Stimulated activated naive CD8-positive, alpha-beta T cell treated with anti-CD3 and anti-CD28 coated beads, Interleukin-15, amount 100 ng/mL, for 72 hours (primary cell): Measurements from ENCODE around the gene FPR1.
A peak's percentile ranks its signal among the peaks of the same experiment; 100 is the strongest.

Experiments
- ATAC-seq: fragments of 150-1000 bp; cut with Tn5 transposase; 2 replicates; pipeline ENCODE4 v1.10.0; 2021; ENCODE audit warnings: mild to moderate bottlenecking, moderate library complexity
- DNase-seq, 2 donors: peaks; one replicate each; pipeline ENCODE4 v3.0.0; 2021 to 2022
- H3K27ac Mint-ChIP-seq, 2 donors: one replicate each; pipeline ENCODE4 v1.8.0; 2022; ENCODE audit warnings: mild to moderate bottlenecking in 2 of 2, mixed read lengths in 2 of 2, moderate library complexity in 2 of 2
- H3K27me3 Mint-ChIP-seq: one replicate; pipeline ENCODE4 v1.8.0; 2022; ENCODE audit warnings: mixed read lengths
- H3K4me1 Mint-ChIP-seq: one replicate; pipeline ENCODE4 v1.8.0; 2022; ENCODE audit warnings: mild to moderate bottlenecking, mixed read lengths
- H3K4me3 Mint-ChIP-seq, 2 donors: one replicate each; pipeline ENCODE4 v1.8.0; 2022; ENCODE audit warnings: mild to moderate bottlenecking in 2 of 2, mixed read lengths in 2 of 2, moderate library complexity in 1 of 2
- H3K9me3 Mint-ChIP-seq, 2 donors: one replicate each; pipeline ENCODE4 v1.8.0; 2022; ENCODE audit warnings: mixed read lengths in 2 of 2

The FPR1 gene

DNA sequence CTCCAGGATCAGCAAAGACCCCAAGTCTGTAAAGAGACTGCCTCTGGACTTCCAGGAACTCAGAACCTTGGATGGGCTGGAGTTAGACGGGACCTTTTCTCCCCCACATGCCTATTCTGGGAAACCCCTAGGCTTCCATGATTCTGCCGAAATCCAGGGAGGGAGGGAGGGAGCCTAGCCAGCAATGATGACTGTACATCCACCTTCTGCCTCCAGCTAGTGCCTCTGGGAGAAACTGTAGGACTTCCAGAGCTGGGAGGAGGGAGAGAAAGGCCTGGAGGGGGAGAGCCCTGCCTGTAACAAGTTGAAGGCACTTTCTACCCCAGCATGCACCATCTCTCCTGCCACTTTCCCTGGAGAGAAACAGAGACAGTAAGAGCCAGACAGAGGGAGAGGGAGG, 21.9 kb downstream of the FPR1 start:
- no peaks in the 10 kb centered on the region for H3K4me1 Mint-ChIP-seq
- peaks cover 15 to 29% of the 10 kb centered on the region in 2 donors for H3K9me3 Mint-ChIP-seq
- H3K4me3 Mint-ChIP-seq = no peak overlapping the region
- H3K27ac Mint-ChIP-seq = no peak overlapping the region
- ATAC-seq = no peak
- no peak for DNase-seq
- peaks cover 52% of the 10 kb centered on the region for H3K27me3 Mint-ChIP-seq

DNA sequence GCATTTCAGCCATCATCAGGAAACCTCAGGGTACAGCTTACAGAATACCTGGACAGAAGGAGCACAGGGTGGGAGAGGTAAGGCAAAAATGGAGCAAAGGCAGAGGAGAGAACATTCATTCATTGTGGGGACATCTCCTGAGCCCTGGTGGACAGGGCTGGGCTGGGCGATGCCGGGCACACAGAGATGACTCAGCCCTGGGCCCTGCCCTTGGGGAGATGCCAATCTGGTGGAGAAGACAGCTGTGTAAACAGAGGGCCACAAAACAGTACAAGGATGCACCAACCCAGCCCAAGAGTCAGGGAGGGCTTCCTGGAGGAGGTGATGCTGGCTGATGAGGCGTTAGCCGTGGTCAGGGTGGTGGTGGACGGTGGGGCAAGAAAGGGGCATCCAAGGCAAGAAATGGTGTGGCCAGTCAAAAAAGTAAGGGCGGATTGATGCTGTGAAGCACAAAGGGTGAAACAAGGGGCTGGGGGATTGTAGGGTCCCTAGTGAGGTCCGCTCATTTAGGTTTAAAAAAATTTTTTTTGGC, 24.3 kb downstream of the FPR1 start:
- Mint-ChIP-seq H3K4me1 (no peaks in the 10 kb centered on the region), H3K9me3 (peaks cover 15 to 26% of the 10 kb centered on the region in 2 donors), H3K4me3 (no peak overlapping the region), H3K27me3 (peaks cover 71% of the 10 kb centered on the region), H3K27ac (no peak overlapping the region)
- DNase-seq = no peak
- no peak for ATAC-seq

DNA sequence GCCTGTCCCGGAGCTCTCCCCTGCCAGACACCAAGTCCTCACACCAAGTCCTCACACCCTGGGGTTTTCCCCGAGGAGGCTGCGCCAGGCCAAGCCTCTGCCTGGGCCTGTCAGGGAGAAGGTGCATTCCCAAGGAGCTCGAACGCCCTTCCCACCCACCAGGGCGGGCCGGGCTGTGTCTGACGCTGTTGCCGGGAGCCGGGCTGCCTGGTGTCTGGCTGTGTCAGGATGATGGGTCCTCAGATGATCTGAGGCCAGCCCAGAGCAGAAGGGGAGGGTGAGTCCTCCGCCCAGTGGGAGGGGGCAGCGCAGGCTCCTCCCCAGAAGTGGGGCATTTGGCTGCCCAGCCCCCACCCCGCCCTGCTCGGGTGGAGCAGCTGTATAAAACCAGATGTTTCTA, 25.6 kb downstream of the FPR1 start:
- peaks cover 10 to 13% of the 10 kb centered on the region in 2 donors for H3K9me3 Mint-ChIP-seq
- H3K27ac Mint-ChIP-seq = peak overlapping the region in 1 of 2 donors; percentile 15
- no peaks in the 10 kb centered on the region for H3K4me1 Mint-ChIP-seq
- ATAC-seq (no peak), DNase-seq (no peak)
- H3K4me3 Mint-ChIP-seq = no peak overlapping the region
- peaks cover 65% of the 10 kb centered on the region for H3K27me3 Mint-ChIP-seq

DNA sequence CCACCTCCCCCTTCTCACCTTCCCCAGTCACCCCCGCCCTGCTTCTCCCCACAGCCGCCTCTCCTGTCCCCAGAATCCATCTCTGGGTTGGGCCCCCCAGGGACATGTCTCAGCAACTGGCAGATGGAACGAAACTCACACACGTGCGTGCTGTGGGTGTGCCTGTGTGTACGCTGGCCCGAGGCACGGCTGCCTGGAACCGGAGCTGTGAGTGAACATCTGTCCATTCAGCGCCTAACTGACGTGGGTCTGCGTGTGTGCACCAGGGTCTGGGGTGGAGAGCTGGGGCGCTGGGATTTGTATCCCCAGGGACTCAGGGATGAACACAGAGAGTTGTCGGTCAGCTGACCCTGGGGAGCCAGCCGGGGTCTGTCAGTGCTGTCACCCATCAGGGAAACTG, 27.1 kb downstream of the FPR1 start:
- no peak for DNase-seq
- no peak overlapping the region for H3K27ac Mint-ChIP-seq
- H3K4me3 Mint-ChIP-seq = no peak overlapping the region
- peaks cover 5% of the 10 kb centered on the region for H3K4me1 Mint-ChIP-seq
- H3K9me3 Mint-ChIP-seq = peaks cover 0 to 5% of the 10 kb centered on the region in 2 donors
- peaks cover 80% of the 10 kb centered on the region for H3K27me3 Mint-ChIP-seq
- ATAC-seq = no peak

DNA sequence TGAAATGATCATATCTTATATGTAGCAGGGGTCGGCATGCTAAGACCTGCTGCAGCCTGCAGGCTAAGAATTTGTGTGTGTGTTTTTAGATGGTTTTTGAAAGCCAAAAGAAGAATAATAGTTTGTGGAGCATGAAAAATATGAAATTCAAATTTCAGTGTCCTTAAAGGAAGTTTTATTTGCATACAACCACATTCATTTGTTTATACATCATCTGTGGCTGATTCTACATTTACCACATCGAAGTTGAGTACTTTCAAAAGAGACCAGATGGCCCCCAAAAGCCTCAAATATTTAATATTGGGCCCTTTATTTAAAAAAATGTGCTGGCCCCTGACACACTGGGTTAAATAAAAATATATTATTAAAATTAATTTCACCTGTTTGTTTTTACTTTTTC, 29.2 kb downstream of the FPR1 start:
- Mint-ChIP-seq H3K4me3 (no peak overlapping the region), H3K27me3 (peaks cover 80% of the 10 kb centered on the region), H3K4me1 (peaks cover 5% of the 10 kb centered on the region), H3K9me3 (no peaks in the 10 kb centered on the region), H3K27ac (no peak overlapping the region)
- DNase-seq (no peak), ATAC-seq (no peak)

DNA sequence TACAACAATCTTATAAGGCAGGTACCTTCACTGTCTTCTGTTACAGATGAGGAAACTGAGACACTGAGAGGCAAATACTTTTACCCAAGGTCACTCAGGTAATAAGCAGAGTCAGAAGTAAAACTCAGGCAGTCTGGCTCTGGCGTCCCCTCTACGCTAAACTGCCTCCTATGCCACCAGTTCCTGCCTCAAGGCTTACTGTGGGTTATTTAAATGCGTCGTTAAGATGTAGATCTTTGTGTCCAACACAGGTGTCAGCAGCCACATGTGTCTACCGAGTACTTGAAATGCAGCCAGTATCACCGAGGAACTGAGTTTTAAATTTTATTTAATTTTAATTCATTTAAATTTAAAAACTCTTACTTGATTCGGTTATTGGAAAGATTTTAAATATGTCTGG, 29.8 kb downstream of the FPR1 start:
- H3K27ac Mint-ChIP-seq = no peak overlapping the region
- ATAC-seq (no peak), DNase-seq (no peak)
- H3K9me3 Mint-ChIP-seq = no peaks in the 10 kb centered on the region
- H3K27me3 Mint-ChIP-seq = peaks cover 76% of the 10 kb centered on the region
- no peak overlapping the region for H3K4me3 Mint-ChIP-seq
- peaks cover 5% of the 10 kb centered on the region for H3K4me1 Mint-ChIP-seq

DNA sequence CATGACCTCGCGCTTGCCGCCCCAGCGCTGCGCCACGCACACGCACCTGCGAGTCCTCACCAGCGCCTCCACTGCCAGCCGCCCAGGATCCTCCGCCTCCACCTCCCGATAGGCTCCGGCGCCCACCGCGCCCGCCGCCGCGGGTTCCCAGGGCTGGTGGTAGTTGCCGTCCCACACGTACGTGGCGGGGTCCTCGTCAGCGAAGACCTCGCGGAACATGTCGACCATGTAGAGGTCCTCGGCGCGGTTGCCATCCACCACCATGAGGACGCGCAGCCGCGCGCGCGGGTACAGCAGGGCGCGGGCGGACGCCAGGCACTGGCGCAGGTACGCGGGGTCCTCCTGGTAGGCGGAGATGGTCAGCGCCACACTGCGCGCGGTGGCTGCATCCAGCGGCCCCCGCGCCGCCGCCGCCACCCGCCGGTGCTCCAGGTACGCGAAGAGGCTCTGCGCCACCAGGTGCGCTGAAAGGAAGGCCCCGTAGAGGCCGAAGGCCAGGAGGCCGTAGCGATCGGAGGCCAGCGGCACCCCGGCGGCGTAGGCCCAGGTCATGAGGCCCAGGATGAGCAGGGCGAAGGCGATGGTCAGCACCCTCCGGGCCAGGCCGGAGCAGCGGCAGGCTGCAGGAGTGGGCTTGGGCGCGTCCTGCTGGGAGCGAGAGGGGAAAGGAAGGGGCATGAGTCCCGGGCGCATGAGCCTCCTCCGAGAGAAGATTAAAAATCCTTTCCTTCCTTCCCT, 32.3 kb downstream of the FPR1 start:
- Mint-ChIP-seq H3K9me3 (peaks cover 0 to 13% of the 10 kb centered on the region in 2 donors), H3K27me3 (peaks cover 67% of the 10 kb centered on the region), H3K4me3 (no peak overlapping the region), H3K27ac (no peak overlapping the region), H3K4me1 (peaks cover 5% of the 10 kb centered on the region)
- DNase-seq = no peak
- no peak for ATAC-seq

DNA sequence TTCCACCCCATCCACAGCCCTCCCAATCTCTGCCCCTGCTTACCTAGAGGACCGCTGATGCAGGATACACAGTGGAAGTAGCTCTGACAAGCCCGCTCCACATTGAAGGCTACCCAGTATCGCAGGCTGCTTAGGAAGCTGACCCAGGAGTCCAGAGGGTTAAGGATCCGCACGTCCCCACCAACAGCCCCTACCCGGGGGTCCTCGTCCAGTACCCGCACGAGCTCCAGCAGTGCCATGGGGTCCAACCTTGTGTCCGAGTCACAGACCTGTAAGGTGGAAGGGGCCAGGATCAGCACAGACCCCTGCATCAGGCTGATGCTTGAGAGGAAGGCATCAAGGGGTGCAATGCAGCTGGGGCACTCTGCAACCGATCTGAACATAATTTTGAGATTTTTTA, 34.8 kb downstream of the FPR1 start:
- DNase-seq = no peak
- Mint-ChIP-seq H3K4me1 (peaks cover 5% of the 10 kb centered on the region), H3K27ac (no peak overlapping the region), H3K4me3 (no peak overlapping the region), H3K9me3 (peaks cover 0 to 13% of the 10 kb centered on the region in 2 donors), H3K27me3 (peaks cover 48% of the 10 kb centered on the region)
- no peak for ATAC-seq

DNA sequence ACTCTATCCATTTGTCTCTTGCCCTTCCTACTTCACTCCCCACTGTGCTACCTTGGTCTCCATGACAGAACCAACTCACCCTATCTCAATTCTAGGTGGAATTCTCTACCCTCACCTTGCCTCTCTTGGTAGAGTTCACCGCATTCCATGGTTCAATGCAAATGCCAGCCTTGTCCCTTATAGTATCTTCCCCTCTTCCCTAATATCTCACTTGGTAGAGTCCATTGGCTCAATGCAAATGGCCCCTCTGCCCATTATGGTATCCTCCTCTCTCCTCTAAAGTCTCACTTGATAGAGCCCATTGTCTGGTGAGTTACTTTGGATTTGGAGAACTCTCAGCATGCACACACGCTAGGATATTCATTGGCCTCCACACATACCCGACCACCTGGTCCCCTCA, 35.8 kb downstream of the FPR1 start:
- no peak for DNase-seq
- H3K27me3 Mint-ChIP-seq = peaks cover 44% of the 10 kb centered on the region
- no peak overlapping the region for H3K27ac Mint-ChIP-seq
- no peak overlapping the region for H3K4me3 Mint-ChIP-seq
- peaks cover 0 to 13% of the 10 kb centered on the region in 2 donors for H3K9me3 Mint-ChIP-seq
- ATAC-seq = no peak
- H3K4me1 Mint-ChIP-seq = peaks cover 5% of the 10 kb centered on the region

DNA sequence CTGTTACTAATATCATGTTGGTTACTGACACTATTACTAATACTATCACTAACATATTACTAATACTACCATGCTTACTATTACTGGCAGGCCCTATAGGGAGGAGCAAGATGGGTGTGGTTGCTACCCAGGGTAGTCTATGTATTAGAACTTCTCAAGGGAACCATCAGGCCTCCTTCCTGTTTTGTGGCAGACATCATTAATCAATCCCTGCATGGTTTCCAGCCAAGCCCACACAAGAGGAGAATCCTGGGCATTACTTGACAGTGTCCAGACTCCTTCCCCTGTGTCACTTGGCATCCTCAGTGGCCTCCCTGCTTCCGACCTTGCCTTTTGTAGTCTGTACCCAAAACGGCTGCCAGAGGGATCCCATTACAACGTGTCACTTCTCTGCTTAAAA, 36.8 kb downstream of the FPR1 start:
- no peak for ATAC-seq
- H3K27ac Mint-ChIP-seq = no peak overlapping the region
- H3K9me3 Mint-ChIP-seq = peaks cover 5 to 13% of the 10 kb centered on the region in 2 donors
- no peak overlapping the region for H3K4me3 Mint-ChIP-seq
- H3K4me1 Mint-ChIP-seq = peaks cover under 1% of the 10 kb centered on the region
- H3K27me3 Mint-ChIP-seq = peaks cover 34% of the 10 kb centered on the region
- no peak for DNase-seq

DNA sequence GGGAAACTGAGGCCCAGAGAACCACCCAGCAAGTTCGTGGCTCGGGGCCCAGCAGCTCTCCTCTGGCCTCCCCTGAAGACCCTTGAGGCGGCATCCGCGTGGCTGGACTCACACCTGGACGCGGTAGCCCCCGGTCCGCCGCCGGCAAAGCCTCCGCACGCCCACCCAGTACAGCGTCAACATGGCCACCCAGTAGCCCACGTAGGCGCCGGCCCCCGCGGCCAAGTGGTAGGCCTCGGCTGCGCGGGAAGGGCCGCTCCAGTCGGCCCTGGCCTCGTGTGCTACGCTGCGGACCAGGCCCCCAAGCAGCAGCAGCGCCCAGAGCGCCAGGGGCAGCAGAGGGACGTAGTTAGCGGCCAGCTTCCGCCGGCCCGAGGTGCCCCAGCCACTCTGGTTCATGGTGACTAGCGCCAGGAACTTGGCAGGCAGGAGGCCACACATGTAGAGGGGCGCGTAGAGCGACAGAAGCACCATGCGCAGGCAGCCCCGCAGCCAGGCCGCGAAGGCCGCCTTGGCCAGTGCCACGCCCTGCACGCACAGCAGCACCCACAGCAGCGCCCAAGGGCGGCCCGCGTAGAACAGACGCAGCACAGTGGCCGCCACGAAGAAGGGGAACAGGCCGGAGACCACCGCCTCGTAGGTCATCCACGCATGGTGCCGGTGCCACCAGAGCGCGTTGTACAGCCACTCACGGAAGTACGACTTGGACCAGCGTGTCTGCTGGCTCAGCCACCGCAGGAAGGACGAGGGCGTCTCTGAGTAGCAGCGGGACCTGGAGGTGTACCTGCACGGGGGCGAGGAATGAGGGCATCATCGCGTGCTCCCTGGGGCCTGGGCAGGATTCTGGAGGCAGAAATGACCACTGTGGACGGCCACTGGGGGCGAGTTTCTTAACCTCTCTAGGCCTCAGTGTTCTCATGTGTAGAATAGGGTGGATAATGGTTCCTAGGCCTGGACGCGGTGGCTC, 38.1 kb downstream of the FPR1 start:
- no peak for ATAC-seq
- no peak overlapping the region for H3K27ac Mint-ChIP-seq
- no peak overlapping the region for H3K4me3 Mint-ChIP-seq
- peaks cover 5 to 13% of the 10 kb centered on the region in 2 donors for H3K9me3 Mint-ChIP-seq
- no peaks in the 10 kb centered on the region for H3K4me1 Mint-ChIP-seq
- peaks cover 22% of the 10 kb centered on the region for H3K27me3 Mint-ChIP-seq
- DNase-seq = no peak

DNA sequence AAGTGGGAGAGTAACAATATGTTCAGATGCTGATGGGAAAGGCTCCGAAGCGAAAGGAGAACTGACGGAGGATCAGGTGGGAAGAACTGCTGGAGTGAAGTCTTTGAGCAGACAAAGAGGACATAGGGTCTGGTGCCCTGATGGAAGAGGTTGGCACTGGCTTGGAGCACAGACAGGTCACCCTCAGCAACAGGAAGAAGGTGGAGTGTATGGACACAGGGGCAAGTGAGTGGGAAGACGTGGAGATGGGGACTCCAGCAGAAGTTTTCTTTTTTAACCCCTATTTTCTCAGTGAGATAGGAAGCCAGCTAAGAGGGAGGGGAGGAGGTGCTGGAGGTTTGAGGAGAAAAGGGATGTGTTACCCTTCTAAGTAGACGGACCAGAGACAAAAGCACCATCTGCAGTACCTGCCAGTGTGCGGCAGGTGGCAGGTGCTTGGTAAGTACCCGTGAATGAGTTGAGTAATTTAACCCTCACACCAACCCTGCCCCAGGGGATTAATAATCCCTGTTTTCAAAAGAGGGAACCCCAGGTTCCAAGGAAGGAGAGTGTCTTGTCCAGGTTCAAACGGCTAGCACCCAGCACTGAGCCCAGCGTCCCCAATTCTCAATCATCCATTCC, 39.1 kb downstream of the FPR1 start:
- no peak for DNase-seq
- H3K9me3 Mint-ChIP-seq = peaks cover 5 to 13% of the 10 kb centered on the region in 2 donors
- H3K27ac Mint-ChIP-seq = no peak overlapping the region
- no peak for ATAC-seq
- H3K27me3 Mint-ChIP-seq = peaks cover 13% of the 10 kb centered on the region
- no peaks in the 10 kb centered on the region for H3K4me1 Mint-ChIP-seq
- no peak overlapping the region for H3K4me3 Mint-ChIP-seq

DNA sequence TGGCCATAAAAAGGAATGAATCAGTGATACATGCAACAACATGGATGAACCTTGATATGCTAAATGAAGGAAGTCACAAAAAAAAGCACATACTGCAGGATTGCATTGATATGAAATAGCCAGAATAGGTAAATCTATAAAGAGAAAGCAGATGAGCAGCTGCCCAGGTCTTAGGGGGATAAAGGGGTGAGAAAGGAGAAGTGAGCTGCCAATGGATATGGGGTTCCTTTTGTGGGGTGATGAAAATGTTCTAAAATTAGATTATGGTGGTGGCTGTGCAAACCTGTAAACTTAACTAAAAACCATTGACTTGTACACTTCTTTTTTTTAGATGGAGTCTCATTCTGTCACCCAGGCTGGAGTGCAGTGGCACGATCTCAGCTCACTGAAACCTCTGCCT, 40.0 kb downstream of the FPR1 start:
- no peak overlapping the region for H3K27ac Mint-ChIP-seq
- no peak for DNase-seq
- peaks cover 8% of the 10 kb centered on the region for H3K27me3 Mint-ChIP-seq
- H3K9me3 Mint-ChIP-seq = peaks cover 5 to 13% of the 10 kb centered on the region in 2 donors
- H3K4me1 Mint-ChIP-seq = peaks cover under 1% of the 10 kb centered on the region
- no peak overlapping the region for H3K4me3 Mint-ChIP-seq
- ATAC-seq = no peak

DNA sequence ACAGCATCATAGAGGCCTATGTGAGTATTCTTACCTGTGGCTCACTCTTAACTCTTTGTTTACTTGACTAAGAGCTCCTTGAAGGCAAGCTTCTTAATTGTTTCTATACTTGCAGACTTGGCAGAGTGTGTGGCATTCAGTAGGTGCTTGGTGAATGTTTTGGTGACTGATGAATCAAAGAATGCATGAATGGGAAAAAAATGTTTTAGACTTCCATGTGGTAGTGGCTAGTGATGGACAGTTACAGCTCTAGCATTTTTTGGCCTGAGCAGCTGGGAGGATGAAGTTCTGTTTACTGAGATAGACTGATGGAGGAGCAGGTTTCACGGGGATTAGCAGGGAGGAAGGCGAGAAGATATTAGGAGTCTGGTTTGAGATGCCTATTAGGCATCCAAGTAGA, 41.5 kb downstream of the FPR1 start:
- H3K4me3 Mint-ChIP-seq = no peak overlapping the region
- peaks cover 4 to 5% of the 10 kb centered on the region in 2 donors for H3K9me3 Mint-ChIP-seq
- ATAC-seq = no peak
- H3K27me3 Mint-ChIP-seq = no peaks in the 10 kb centered on the region
- no peak for DNase-seq
- no peak overlapping the region for H3K27ac Mint-ChIP-seq
- peaks cover 15% of the 10 kb centered on the region for H3K4me1 Mint-ChIP-seq

DNA sequence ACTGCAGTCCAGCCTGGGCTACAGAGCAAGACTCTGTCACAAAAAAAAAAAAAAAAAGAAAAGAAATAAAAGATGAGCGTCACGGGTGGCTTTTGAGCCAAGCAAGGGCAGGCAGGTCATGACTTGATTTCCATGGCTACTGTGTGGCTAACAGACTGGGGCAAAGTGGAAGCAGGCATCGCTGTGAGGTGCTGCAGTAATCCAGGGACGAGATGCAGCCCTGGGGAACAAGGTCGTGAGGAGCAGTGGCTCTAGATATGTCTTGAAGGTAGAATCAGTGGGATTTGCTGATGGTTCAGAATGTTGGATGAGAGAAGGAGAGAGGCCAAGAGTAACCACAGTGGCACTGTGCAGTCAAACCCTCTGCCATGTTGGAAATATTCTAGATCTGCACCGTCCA, 42.1 kb downstream of the FPR1 start:
- no peaks in the 10 kb centered on the region for H3K27me3 Mint-ChIP-seq
- peaks cover 0 to 5% of the 10 kb centered on the region in 2 donors for H3K9me3 Mint-ChIP-seq
- no peak overlapping the region for H3K27ac Mint-ChIP-seq
- peaks cover 21% of the 10 kb centered on the region for H3K4me1 Mint-ChIP-seq
- H3K4me3 Mint-ChIP-seq = no peak overlapping the region
- DNase-seq (no peak), ATAC-seq (no peak)
